GM15510 (cell line): ENCODE results near the gene BIRC5.

Experiments
- POLR2A ChIP-seq: IDR thresholded peaks from 3 replicates; pipeline ENCODE4 v1.6.1; 2011; ENCODE audit warnings: borderline replicate concordance; ENCODE audit not compliant: insufficient read length; ENCODE audit errors: extremely low read depth

BIRC5 gene

GRCh38 chr17:78264590-78264989, 50.5 kb downstream of the BIRC5 start:
- no peak for TF ChIP-seq POLR2A

- TF ChIP-seq POLR2A: no peak
Observed at GRCh38 chr17:78265121-78265520, 51.1 kb downstream of the BIRC5 start.

GRCh38 chr17:78266231-78266631, 52.2 kb downstream of the BIRC5 start:
- no peak for TF ChIP-seq POLR2A

GRCh38 chr17:78266771-78267170, 52.7 kb downstream of the BIRC5 start:
- no peak for TF ChIP-seq POLR2A

- no peak for TF ChIP-seq POLR2A
Observed at GRCh38 chr17:78267253-78268073, 53.4 kb downstream of the BIRC5 start.

GRCh38 chr17:78268191-78268874, 54.3 kb downstream of the BIRC5 start:
- no peak for TF ChIP-seq POLR2A

- TF ChIP-seq POLR2A: no peak
Observed at GRCh38 chr17:78268951-78269905, 55.2 kb downstream of the BIRC5 start.

GRCh38 chr17:78269955-78270381, 55.9 kb downstream of the BIRC5 start:
- no peak for TF ChIP-seq POLR2A

- no peak for TF ChIP-seq POLR2A
Observed at GRCh38 chr17:78271419-78272170, 57.5 kb downstream of the BIRC5 start.

- TF ChIP-seq POLR2A: no peak
Observed at GRCh38 chr17:78272181-78272913, 58.3 kb downstream of the BIRC5 start.

GRCh38 chr17:78272914-78273258, 58.8 kb downstream of the BIRC5 start:
- no peak for TF ChIP-seq POLR2A

GRCh38 chr17:78273813-78274212, 59.8 kb downstream of the BIRC5 start:
- no peak for TF ChIP-seq POLR2A
